NOMO-1 treated with DMSO at 0.1 percent for 48 hours (cell line): ENCODE measurements around the gene PTPN3.
"Not testable (repeated sequence)": the region's sequence is repeated elsewhere in the genome, so short reads cannot be mapped to it uniquely, and the experiment has no call there.

Source experiments
- DNase-seq: peaks from one replicate; lab custom pipeline; 2025; ENCODE audit not compliant: unreplicated experiment; lab: John Stamatoyannopoulos, UW

PTPN3 gene

GRCh38 chr9:109498195-109499092, at the start of gene PTPN3:
Gene PTPN3, minus strand, starts transcription at chr9:109498307. Its CDS starts 34,873 bp downstream, at chr9:109463434.
- DNase-seq, result no peak

GRCh38 chr9:109544954-109545353, 46.8 kb upstream of the PTPN3 start:
- DNase-seq, result not testable (repeated sequence)

GRCh38 chr9:109542922-109543321, 44.8 kb upstream of the PTPN3 start:
- no peak for DNase-seq

- no peak for DNase-seq
Measured at GRCh38 chr9:109538346-109538745, 40.2 kb upstream of the PTPN3 start.

GRCh38 chr9:109537288-109537687, 39.2 kb upstream of the PTPN3 start:
- no peak for DNase-seq

GRCh38 chr9:109536859-109537258, 38.8 kb upstream of the PTPN3 start:
- no peak for DNase-seq

GRCh38 chr9:109535365-109535764, 37.3 kb upstream of the PTPN3 start:
- DNase-seq, result no peak

GRCh38 chr9:109534151-109534550, 36.0 kb upstream of the PTPN3 start:
- DNase-seq, result no peak

GRCh38 chr9:109532652-109533051, 34.5 kb upstream of the PTPN3 start:
- not testable (repeated sequence) for DNase-seq

- no peak for DNase-seq
Measured at GRCh38 chr9:109522106-109522505, 24.0 kb upstream of the PTPN3 start.

GRCh38 chr9:109520475-109521132, 22.5 kb upstream of the PTPN3 start:
- DNase-seq, result peak; percentile 38

- DNase-seq, result peak; percentile 51
Measured at GRCh38 chr9:109519366-109519765, 21.3 kb upstream of the PTPN3 start.

- peak; percentile 24 for DNase-seq
Measured at GRCh38 chr9:109518621-109519335, 20.7 kb upstream of the PTPN3 start.

GRCh38 chr9:109517901-109518377, 19.8 kb upstream of the PTPN3 start:
- no peak for DNase-seq

GRCh38 chr9:109513871-109514270, 15.8 kb upstream of the PTPN3 start:
- DNase-seq, result no peak

GRCh38 chr9:109512170-109512756, 14.2 kb upstream of the PTPN3 start:
- DNase-seq, result no peak

- no peak for DNase-seq
Measured at GRCh38 chr9:109510506-109510905, 12.4 kb upstream of the PTPN3 start.

GRCh38 chr9:109510042-109510441, 11.9 kb upstream of the PTPN3 start:
- DNase-seq, result not testable (repeated sequence)

GRCh38 chr9:109509611-109510010, 11.5 kb upstream of the PTPN3 start:
- no peak for DNase-seq

GRCh38 chr9:109507421-109507838, 9.3 kb upstream of the PTPN3 start:
- DNase-seq, result no peak

- no peak for DNase-seq
Measured at GRCh38 chr9:109506097-109506712, 8.1 kb upstream of the PTPN3 start.
